ENCODE measurements around the gene ZBTB7C.

DNA sequence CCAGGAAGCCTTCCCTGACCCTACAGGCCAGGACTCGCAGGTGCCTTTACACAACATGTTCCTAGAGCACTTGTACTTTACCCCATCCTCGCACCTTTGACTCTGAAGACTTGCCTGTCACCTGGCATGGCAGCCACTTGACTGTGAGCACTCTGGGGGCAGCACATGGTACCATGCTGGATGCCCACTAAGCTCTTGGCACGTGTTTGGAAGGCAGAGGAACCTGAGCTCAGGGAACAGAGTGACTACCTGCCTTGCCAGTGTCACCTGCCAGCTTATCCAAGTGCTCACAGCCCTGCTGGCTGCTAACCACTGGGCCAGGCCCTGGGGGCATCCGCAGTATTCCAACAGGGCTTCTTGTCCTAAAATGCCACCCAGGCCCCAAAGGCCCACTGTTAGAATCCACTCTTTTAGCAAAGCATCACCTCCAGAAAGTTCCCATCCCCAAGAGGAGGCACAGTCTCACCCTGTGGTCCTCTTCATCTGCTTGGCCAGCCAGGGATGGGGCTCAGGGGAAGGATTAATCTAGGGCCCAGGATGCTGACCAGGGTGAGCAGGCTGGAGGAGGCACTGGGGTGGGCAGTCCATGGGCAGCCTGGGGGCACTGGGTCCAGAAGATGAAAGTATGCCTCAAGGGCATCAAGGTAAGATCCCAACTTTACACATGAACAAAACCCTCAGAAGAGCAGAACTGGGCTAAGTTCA lies 57.0 kb downstream of the ZBTB7C start:
- TF ChIP-seq RCOR1 (IDR thresholded peaks at IDR 0.05; ENCODE audit: low read depth, low read length) = no peak
- no peak for TF ChIP-seq ZC3H11A (IDR thresholded peaks at IDR 0.05)
- TF ChIP-seq, protein P1, sequence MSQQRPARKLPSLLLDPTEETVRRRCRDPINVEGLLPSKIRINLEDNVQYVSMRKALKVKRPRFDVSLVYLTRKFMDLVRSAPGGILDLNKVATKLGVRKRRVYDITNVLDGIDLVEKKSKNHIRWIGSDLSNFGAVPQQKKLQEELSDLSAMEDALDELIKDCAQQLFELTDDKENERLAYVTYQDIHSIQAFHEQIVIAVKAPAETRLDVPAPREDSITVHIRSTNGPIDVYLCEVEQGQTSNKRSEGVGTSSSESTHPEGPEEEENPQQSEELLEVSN (IDR thresholded peaks at IDR 0.05; ENCODE audit: borderline replicate concordance, low read depth) = no peak
- no peak for TF ChIP-seq BHLHE40 (IDR thresholded peaks at IDR 0.05; ENCODE audit: low read depth, low read length)
- TF ChIP-seq POLR2A (IDR thresholded peaks at IDR 0.05; ENCODE audit: low read length) = no peak
- TF ChIP-seq, protein P2, sequence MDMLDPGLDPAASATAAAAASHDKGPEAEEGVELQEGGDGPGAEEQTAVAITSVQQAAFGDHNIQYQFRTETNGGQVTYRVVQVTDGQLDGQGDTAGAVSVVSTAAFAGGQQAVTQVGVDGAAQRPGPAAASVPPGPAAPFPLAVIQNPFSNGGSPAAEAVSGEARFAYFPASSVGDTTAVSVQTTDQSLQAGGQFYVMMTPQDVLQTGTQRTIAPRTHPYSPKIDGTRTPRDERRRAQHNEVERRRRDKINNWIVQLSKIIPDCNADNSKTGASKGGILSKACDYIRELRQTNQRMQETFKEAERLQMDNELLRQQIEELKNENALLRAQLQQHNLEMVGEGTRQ (IDR thresholded peaks at IDR 0.05) = no peak

All from A549 (cell line).